Measurements from ENCODE around the gene IGF2R. TPM values are rescaled to one million over a fixed set of nuclear protein-coding genes. Genes with fewer than 3 reads are reported as not detected.
A peak's percentile ranks its signal among the peaks of the same experiment; 100 is the strongest.

Gene IGF2R
- total and polyA plus RNA-seq, 2 of the 13 experiments (the other 11 are each of a cell fraction or from before 2014, with no cell fraction given) = 38.3 to 70.0 TPM

GRCh38 chr6:160106701-160107100, 137.8 kb downstream of the IGF2R start (continued):
- TF ChIP-seq FOXA1 (IDR thresholded peaks at IDR 0.05) (no peak), FOXA1 (CRISPR knock-in tag; IDR thresholded peaks at IDR 0.05) (no peak), TSC22D2 (CRISPR knock-in tag; IDR thresholded peaks at IDR 0.05; ENCODE audit: borderline replicate concordance) (no peak), SOX6 (IDR thresholded peaks at IDR 0.05) (no peak), SOX6 (CRISPR knock-in tag; IDR thresholded peaks at IDR 0.05) (peak; percentile 41; the same call in 1 of the 2 replicates)

- TF ChIP-seq RBM22 (optimal IDR thresholded peaks at IDR 0.05; ENCODE audit: low read length) = peak; percentile 52
- 0 out of 2 replicates have a peak, but pooled peaks have one; percentile 24 for TF ChIP-seq SP4 (CRISPR knock-in tag; IDR thresholded peaks at IDR 0.05)
- TF ChIP-seq NRL (CRISPR knock-in tag; IDR thresholded peaks at IDR 0.05; ENCODE audit: borderline replicate concordance) = no peak
- WGBS (ENCODE audit: low lambda C conversion rate) = 98% methylated on average over 5 of the region's 5 CpGs
- Histone ChIP-seq H3K36me3 (replicated peaks in 1 of 2; ENCODE audit: control insufficient read depth in 1 of 2, insufficient read depth in 2 of 2, low read length in 2 of 2) (peaks cover 18 to 29% of the 10 kb centered on the region in 2 experiments), H3K9ac (ENCODE audit: insufficient read depth, low read depth, low read length) (no peak overlapping the region), H3K4me2 (ENCODE audit: low read depth, low read length) (no peak overlapping the region), H3K79me2 (ENCODE audit: insufficient read depth, low read length) (no peaks in the 10 kb centered on the region), H3K4me1 (ENCODE audit: insufficient read depth, low read length) (peaks cover 29% of the 10 kb centered on the region), H3K4me3 (replicated peaks in 1 of 3; ENCODE audit: insufficient read depth in 1 of 3, low read depth in 2 of 3, low read length in 3 of 3) (no peak overlapping the region), H2AFZ (ENCODE audit: low read length) (no peak overlapping the region), H3K27ac (ENCODE audit: extremely low read length, insufficient read depth, low read length) (no peak overlapping the region), H3K9me3 (ENCODE audit: low read length) (no peaks in the 10 kb centered on the region), H3K27me3 (ENCODE audit: control insufficient read depth in 1 of 2, insufficient read depth in 2 of 2, low read length in 2 of 2) (no peaks in the 10 kb centered on the region), H4K20me1 (ENCODE audit: insufficient read depth, low read length) (no peaks in the 10 kb centered on the region)
- FAIRE-seq = no peak
- no peak for DNase-seq (ENCODE audit: low spot score)
- CTCF ChIA-PET (ENCODE audit: low intra/inter-chr PET ratio, low total read pairs) = no interaction called here
- no peak for ATAC-seq
- BruUV-seq (replicated peaks) = no TSS peak
- intact Hi-C loops (cut with micrococcal nuclease; ENCODE audit: unreplicated experiment) (no loop called here), in situ Hi-C loops (cut with HindIII; ENCODE audit: extremely low pct_ligation_motif_present, low pct_unique_long_range_greater_than_20kb) (no loop called here)
- POLR2A ChIA-PET = no interaction called here
Measured at GRCh38 chr6:160108077-160108476, 139.2 kb downstream of the IGF2R start.

- H3K9me3 ChIP-seq (ENCODE audit: low read length) = no peaks in the 10 kb centered on the region
- FAIRE-seq (no peak), ATAC-seq (peak; percentile 35; the same call in 2 of the 3 replicates), DNase-seq (ENCODE audit: low spot score) (no peak)
- no peak overlapping the region for H3K27ac ChIP-seq (ENCODE audit: extremely low read length, insufficient read depth, low read length)
- TSS peak; percentile 7 for BruUV-seq (replicated peaks)
- no peak overlapping the region for H3K9ac ChIP-seq (ENCODE audit: insufficient read depth, low read depth, low read length)
- peaks cover 29% of the 10 kb centered on the region for H3K4me1 ChIP-seq (ENCODE audit: insufficient read depth, low read length)
- in situ Hi-C loops (cut with HindIII; ENCODE audit: extremely low pct_ligation_motif_present, low pct_unique_long_range_greater_than_20kb) (no loop called here), intact Hi-C loops (cut with micrococcal nuclease; ENCODE audit: unreplicated experiment) (no loop called here)
- H4K20me1 ChIP-seq (ENCODE audit: insufficient read depth, low read length) = no peaks in the 10 kb centered on the region
- H3K79me2 ChIP-seq (ENCODE audit: insufficient read depth, low read length) = no peaks in the 10 kb centered on the region
- ChIA-PET CTCF (ENCODE audit: low intra/inter-chr PET ratio, low total read pairs) (no interaction called here), POLR2A (no interaction called here)
- TF ChIP-seq ZUFSP (CRISPR knock-in tag; IDR thresholded peaks at IDR 0.05; ENCODE audit: borderline replicate concordance) (no peak), ETV5 (CRISPR knock-in tag; IDR thresholded peaks at IDR 0.05; ENCODE audit: borderline replicate concordance) (peak; percentile 33; the same call in 1 of the 2 replicates), FOSL1 (CRISPR knock-in tag; IDR thresholded peaks at IDR 0.05; ENCODE audit: borderline replicate concordance) (no peak)
- H3K4me2 ChIP-seq (ENCODE audit: low read depth, low read length) = no peak overlapping the region
- H3K27me3 ChIP-seq (ENCODE audit: control insufficient read depth in 1 of 2, insufficient read depth in 2 of 2, low read length in 2 of 2) = no peaks in the 10 kb centered on the region
- H3K4me3 ChIP-seq (replicated peaks in 1 of 3; ENCODE audit: insufficient read depth in 1 of 3, low read depth in 2 of 3, low read length in 3 of 3) = no peak overlapping the region
- no peak overlapping the region for H2AFZ ChIP-seq (ENCODE audit: low read length)
- peaks cover 2 to 3% of the 10 kb centered on the region in 2 experiments; a peak in 3 of 5 replicates for H3K36me3 ChIP-seq (replicated peaks in 1 of 2; ENCODE audit: control insufficient read depth in 1 of 2, insufficient read depth in 2 of 2, low read length in 2 of 2)
Measured at GRCh38 chr6:160110586-160111123, 141.8 kb downstream of the IGF2R start.

Data from HepG2 (cell line).